ENCODE data around the gene FNDC11. TPM values are rescaled to one million over a fixed set of nuclear protein-coding genes. Genes with fewer than 3 reads are reported as not detected.

Gene FNDC11
- total RNA-seq, 1 experiment from 2014 or later = not detected

DNA sequence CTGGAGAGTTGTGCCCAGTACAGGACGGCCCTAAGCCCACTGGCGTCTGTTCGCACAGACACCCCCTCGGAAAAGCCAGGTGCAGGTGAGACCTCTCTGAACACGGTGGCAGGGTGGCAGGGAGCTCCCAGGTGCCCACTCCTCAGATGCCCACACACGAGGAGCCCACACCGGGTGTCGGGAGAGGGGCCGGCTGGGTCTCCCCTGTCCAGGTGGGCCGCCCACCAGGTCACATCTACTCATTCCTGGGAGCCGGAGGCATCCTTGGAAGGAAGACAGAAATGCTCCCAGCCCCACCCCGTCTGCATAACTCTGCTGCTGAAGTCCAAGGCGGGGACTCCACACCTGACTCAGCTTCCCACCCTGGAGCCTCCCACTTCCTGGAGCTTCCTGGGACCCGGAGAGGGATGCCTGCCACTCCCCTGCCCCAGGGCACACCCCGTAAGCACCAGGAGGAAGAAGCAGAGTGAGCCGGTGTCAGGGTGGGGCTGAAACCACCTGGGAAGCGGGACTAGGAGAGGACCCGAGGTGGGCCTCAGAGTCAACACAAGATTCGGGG, 8.9 kb upstream of the FNDC11 start:
- no peak overlapping the region for H3K4me3 Mint-ChIP-seq (ENCODE audit: low read depth, unreplicated experiment)
- DNase-seq = peak; percentile 82
- peaks cover 5% of the 10 kb centered on the region for H3K36me3 Mint-ChIP-seq (ENCODE audit: insufficient read depth, unreplicated experiment)
- no peak for TF ChIP-seq CTCF (IDR thresholded peaks at IDR 0.05; ENCODE audit: unreplicated experiment)
- BruUV-seq (replicated peaks) = no TSS peak
- CTCF ChIA-PET = interaction anchor here (0.6 to 1.2 kb wide), 3 partner anchors 29 to 142 kb away, joined by 3 to 6 read pairs (median 5); partner anchors contain the start of genes HELZ2 and RTEL1
- no peaks in the 10 kb centered on the region for H3K9me3 Mint-ChIP-seq (ENCODE audit: low read depth, unreplicated experiment)
- peaks cover 30% of the 10 kb centered on the region for H3K4me1 Mint-ChIP-seq (ENCODE audit: low read depth, unreplicated experiment)
- H3K27me3 Mint-ChIP-seq (ENCODE audit: unreplicated experiment) = peaks cover 14% of the 10 kb centered on the region
- intact Hi-C loops (cut with micrococcal nuclease; ENCODE audit: unreplicated experiment) = no loop called here
- H3K27ac Mint-ChIP-seq (ENCODE audit: unreplicated experiment) = no peak overlapping the region

GRCh38 chr20:63545814-63546213, 8.1 kb upstream of the FNDC11 start:
- Mint-ChIP-seq H3K27me3 (ENCODE audit: unreplicated experiment) (peaks cover 14% of the 10 kb centered on the region), H3K4me1 (ENCODE audit: low read depth, unreplicated experiment) (peaks cover 27% of the 10 kb centered on the region), H3K27ac (ENCODE audit: unreplicated experiment) (no peak overlapping the region), H3K9me3 (ENCODE audit: low read depth, unreplicated experiment) (no peaks in the 10 kb centered on the region), H3K36me3 (ENCODE audit: insufficient read depth, unreplicated experiment) (peaks cover 5% of the 10 kb centered on the region), H3K4me3 (ENCODE audit: low read depth, unreplicated experiment) (no peak overlapping the region)
- TF ChIP-seq CTCF (IDR thresholded peaks at IDR 0.05; ENCODE audit: unreplicated experiment) = no peak
- CTCF ChIA-PET = interaction anchor here (0.6 to 1.2 kb wide), 3 partner anchors 8 to 141 kb away, joined by 3 to 6 read pairs (median 5); partner anchors contain the start of genes HELZ2 and PTK6
- DNase-seq = no peak
- intact Hi-C loops (cut with micrococcal nuclease; ENCODE audit: unreplicated experiment) = no loop called here
- BruUV-seq (replicated peaks) = no TSS peak

- intact Hi-C loops (cut with micrococcal nuclease; ENCODE audit: unreplicated experiment) = no loop called here
- DNase-seq = no peak
- CTCF ChIA-PET = interaction anchor here (1.0 kb wide), 1 partner anchor 9 kb away, joined by 3 read pairs; the partner anchor contains the start of gene PTK6
- H3K4me1 Mint-ChIP-seq (ENCODE audit: low read depth, unreplicated experiment) = peaks cover 27% of the 10 kb centered on the region
- TF ChIP-seq CTCF (IDR thresholded peaks at IDR 0.05; ENCODE audit: unreplicated experiment) = no peak
- peaks cover 14% of the 10 kb centered on the region for H3K27me3 Mint-ChIP-seq (ENCODE audit: unreplicated experiment)
- no peak overlapping the region for H3K27ac Mint-ChIP-seq (ENCODE audit: unreplicated experiment)
- H3K9me3 Mint-ChIP-seq (ENCODE audit: low read depth, unreplicated experiment) = no peaks in the 10 kb centered on the region
- H3K36me3 Mint-ChIP-seq (ENCODE audit: insufficient read depth, unreplicated experiment) = peaks cover 5% of the 10 kb centered on the region
- no TSS peak for BruUV-seq (replicated peaks)
- H3K4me3 Mint-ChIP-seq (ENCODE audit: low read depth, unreplicated experiment) = no peak overlapping the region
Observed at GRCh38 chr20:63546256-63546955, 7.6 kb upstream of the FNDC11 start.

- CTCF ChIA-PET = interaction anchor here (1.5 kb wide), 1 partner anchor 9 kb away, joined by 6 read pairs; no protein-coding TSS in a partner anchor
Observed at GRCh38 chr20:63546956-63547724, 6.8 kb upstream of the FNDC11 start.

More at GRCh38 chr20:63546956-63547724, 6.8 kb upstream of the FNDC11 start:
- H3K4me3 Mint-ChIP-seq (ENCODE audit: low read depth, unreplicated experiment) = no peak overlapping the region
- intact Hi-C loops (cut with micrococcal nuclease; ENCODE audit: unreplicated experiment) = no loop called here
- DNase-seq = no peak
- peaks cover 6% of the 10 kb centered on the region for H3K36me3 Mint-ChIP-seq (ENCODE audit: insufficient read depth, unreplicated experiment)
- H3K9me3 Mint-ChIP-seq (ENCODE audit: low read depth, unreplicated experiment) = no peaks in the 10 kb centered on the region
- peaks cover 27% of the 10 kb centered on the region for H3K4me1 Mint-ChIP-seq (ENCODE audit: low read depth, unreplicated experiment)
- H3K27me3 Mint-ChIP-seq (ENCODE audit: unreplicated experiment) = peaks cover 14% of the 10 kb centered on the region
- no peak for TF ChIP-seq CTCF (IDR thresholded peaks at IDR 0.05; ENCODE audit: unreplicated experiment)
- BruUV-seq (replicated peaks) = no TSS peak
- no peak overlapping the region for H3K27ac Mint-ChIP-seq (ENCODE audit: unreplicated experiment)

All from Calu3 (cell line).